HG03565 (cell line): Measurements from ENCODE around the gene IBA57.

ENCODE experiments used
- ATAC-seq: cut with Tn5 transposase; IDR thresholded peaks from one replicate; pipeline ENCODE4 v1.9.1; 2021; ENCODE audit warnings: mild to moderate bottlenecking, moderate library complexity; ENCODE audit not compliant: unreplicated experiment

Gene IBA57

DNA sequence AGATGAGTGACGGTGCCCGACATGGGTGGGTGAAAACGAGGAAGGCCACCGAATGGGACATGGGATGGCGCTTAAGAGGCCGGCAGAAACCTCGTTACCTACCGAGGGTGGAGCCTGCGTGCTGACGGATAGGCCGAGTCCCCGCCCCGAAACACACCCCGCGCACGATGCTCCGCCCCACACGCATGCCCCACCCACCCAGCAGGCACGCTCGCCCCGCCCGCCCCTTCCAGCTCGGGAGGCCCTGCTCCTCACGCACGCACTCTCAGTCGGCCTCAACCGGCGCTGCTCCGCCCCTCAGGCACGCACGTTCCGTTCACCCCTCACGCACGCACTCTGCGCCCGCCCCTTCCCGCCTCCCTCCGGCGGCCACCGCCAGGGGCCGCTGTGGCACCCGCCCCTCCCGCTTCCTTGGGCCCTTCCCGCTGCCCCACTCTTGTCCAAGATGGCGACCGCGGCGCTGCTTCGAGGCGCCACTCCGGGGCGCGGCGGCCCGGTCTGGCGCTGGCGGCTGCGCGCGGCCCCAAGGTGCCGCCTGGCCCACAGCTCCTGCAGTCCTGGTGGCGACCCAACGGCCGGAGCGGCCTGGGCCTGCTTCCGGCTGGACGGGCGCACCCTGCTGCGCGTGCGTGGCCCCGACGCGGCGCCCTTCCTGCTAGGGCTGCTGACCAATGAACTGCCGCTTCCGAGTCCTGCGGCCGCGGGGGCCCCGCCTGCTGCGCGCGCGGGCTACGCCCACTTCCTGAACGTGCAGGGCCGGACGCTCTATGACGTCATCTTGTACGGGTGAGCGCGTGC, at the start of gene IBA57:
TSS of gene IBA57 (plus strand) at position 433 of the 798 bp plus-strand sequence. CDS start at position 446, 13 bp downstream.
- ATAC-seq: peak; percentile 75

DNA sequence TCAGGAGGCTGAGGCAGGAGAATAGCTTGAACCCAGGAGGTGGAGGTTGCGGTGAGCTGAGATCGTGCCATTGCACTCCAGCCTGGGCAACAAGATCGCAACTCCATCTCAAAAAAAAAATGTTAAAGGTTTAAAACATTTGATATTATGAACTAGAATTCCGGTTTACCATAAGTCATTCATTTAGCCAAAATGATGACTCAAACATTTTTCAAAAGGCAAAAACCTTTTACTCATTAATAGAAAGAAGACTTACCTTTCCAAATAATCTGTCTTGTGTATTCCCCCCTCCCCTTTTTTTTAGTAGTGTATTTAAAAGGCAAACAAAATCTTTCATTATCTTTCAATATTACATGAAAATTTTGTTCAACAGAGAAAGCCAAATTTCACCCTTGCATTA, 48.3 kb upstream of the IBA57 start:
- no peak for ATAC-seq

DNA sequence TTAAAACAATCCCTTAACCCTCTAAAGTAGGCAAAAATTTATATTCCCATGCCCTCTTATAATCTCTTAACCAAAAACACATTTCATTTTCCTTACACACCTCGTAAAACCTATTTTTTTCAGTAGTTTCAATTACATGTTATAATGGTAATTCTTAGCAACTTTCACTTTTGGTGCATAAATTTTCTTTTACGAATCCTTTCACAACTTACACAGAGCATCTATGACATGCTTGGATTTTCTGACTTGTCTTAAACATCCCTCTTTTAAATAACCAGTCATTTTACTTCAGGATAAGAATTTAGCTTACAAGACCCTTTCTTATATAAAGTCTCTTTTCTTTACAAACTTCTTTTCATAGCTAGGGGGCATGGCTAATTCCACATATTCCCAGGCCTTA, 47.6 kb upstream of the IBA57 start:
- ATAC-seq: no peak

DNA sequence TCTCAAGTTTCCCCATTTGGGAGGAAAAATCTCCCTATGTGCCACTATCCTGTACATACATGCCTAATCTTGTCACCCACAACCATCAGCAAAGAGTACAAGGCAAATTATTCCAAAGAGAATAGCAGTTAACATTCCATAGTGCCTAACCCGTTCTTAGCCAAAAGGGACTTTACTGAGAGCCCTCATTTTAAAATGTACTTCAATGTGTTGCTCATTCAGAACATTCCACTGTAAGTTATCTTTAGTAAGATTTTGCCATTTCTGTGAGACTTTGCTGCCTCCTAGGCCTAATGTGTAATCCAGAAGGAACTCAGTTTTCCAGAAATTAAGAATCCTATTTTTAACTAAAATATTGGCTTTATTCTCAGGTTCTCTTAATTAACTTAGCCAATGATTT, 45.3 kb upstream of the IBA57 start:
- ATAC-seq: no peak

DNA sequence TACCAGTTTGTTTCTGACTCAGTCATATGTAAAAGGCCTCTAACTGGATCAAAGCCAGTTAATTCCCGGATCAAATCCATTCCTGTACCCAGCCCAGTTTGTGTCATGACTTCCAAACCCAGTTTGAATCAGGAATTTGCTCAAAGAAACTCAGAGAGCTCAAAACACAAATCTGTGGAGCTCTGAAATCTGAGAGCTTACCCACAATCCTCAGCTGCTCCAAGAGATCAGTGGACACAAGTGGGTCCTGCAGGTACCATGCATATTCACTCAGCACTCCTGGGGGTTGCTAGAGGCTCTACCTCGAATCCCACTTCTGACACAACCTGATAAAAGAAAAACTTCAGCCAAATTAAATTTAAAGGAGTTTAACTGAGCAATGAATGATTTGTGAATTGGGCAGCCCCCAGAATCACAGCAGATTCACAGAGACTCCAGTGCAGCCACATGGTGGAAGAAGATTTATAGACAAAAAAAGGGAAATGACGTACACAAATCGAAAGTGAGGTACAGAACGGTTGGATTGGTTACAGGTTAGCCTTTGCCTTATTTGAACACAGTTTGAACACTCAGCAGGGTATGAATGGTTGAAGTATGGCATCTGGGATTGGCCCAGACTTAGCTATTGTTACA, 44.6 kb upstream of the IBA57 start:
- ATAC-seq: no peak

DNA sequence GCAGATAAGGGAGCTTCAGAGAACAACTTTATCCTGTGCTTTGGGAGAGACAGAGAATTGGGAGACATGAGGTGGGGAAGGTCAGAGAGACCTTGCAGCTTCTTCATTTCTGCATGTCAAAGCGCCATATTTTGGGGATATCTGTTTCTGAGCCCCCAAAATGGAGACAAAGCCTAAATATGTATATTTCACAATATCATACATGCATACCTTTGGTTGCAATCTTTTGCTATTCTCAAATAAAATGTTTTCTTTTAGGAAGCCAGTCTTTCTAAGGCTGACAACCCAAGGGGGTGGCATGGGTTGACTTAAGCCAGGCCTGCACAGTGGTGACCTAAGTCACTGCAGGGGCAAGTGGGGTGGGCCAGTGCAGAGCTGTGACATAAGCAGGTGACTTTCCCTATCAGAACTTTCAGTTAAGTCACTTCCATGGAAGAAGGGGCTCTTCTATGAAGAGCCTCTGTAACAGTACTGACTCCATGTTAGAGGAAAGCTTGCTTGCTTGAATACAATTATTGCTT, 42.6 kb upstream of the IBA57 start:
- no peak for ATAC-seq

DNA sequence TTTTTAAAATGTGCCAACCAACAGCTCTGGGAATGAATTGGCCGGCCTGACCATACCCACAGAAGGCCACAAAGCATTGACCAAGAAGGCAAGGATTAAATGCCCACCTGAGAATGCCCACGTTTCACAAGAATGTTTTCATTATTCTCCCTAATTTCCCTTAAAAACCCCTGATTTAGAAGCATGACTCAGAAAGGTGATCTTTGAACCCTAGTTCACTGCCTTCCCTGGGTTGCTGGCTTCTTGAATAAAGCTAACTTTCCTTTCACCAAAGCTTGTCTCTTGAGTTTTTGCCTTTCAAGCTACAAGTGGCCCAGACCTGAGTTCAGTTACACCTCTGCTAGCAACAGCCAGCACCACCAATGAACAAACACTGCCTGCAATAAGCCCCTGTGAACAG, 42.1 kb upstream of the IBA57 start:
- no peak for ATAC-seq

DNA sequence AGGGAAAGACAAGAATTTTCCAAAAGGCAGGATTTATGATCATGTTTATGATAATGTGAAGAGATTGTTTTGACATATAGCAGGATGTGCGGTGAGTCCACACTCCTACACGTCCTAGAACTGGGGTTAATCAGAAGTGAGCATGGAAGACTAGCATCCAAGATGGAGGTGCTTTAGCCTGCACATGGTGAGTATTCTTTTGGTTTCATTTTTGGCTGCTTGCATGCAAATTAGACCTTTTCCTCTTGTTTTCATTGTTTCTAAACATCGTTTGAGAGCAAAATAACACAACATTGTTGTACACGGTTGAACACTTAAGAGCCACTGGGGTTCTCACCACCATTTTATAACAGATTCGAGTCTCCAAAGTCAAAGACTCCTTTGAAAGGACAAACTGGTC, 40.4 kb upstream of the IBA57 start:
- no peak for ATAC-seq

DNA sequence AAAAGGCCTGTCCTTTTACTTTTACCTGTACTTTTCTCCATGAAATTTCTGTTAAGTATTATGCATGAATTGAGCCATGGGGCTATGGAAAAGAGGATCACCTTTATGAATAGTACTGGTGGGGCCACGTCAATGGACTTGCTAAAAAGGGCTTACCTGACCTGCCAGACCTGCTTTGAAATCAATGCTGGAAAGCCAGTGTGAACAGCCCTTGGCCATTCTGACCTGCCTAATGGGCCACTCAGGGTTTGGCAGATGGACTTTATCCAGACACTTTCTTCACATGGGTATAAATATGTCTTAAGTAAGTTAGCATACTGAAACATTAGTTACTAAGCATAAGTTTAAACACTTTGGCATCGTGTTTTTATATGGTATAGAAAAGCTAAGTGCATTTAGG, 33.8 kb upstream of the IBA57 start:
- ATAC-seq: no peak

DNA sequence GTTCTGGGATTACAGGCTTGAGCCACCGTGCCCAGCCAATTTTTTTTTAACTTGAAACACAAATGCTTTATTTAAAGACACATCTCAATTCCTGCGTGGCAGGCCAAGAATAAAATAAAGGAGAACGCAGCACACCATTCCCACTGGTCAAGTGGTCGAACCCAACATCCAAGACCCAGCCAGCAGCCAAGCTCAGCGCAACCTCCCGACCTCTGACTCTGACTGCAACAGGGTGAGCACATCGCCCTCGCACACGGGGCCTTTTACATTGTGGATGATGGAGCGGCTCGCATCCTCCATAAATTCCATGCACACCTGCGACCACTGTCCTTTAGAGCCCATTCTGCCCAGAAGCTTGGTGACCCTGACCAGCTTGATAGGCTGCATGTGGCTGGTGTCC, 31.0 kb upstream of the IBA57 start:
- ATAC-seq: no peak

DNA sequence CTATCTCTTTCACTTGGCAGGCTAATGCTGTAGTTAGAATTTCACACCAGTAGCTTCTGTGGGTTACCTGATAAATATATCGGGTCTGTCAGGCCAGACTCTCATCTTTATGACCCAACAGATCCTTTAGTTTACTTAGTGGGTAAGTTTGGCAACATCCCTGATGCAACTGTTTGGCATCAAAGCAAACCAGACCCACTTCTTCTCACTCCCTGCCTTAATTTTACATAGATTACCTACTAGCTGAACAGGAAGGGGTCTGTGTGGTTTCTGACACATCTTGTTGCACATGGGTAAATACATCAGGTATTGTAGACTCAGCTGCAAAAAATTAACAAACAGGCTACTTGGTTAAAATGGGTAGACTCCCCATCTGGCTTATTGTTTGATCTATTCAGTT, 28.7 kb upstream of the IBA57 start:
- ATAC-seq: no peak

DNA sequence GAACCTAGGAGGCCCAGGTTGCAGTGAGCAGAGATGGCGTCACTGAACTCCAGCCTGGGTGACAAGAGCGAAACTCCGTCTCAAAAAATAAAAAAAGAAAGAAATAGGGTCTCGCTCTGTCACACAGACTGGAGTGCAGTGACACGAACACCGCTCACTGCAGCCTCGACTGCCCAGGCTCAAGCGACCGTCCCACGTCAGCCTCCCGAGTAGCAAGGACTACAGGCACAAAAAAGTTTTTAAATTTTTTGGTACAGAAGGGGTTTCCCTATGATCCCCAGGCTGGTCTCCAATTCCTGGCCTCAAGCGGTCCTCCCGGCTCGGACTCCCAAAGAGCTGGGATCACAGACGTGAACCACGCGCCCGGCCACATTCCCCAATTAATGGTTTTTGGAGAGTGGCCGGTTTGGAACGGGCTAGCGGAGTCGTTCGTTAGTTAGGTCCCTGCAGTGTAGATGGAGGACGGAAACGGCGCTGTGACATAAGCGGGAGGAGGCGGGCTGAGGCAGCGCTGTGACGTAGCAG, 26.1 kb upstream of the IBA57 start:
- ATAC-seq: no peak

DNA sequence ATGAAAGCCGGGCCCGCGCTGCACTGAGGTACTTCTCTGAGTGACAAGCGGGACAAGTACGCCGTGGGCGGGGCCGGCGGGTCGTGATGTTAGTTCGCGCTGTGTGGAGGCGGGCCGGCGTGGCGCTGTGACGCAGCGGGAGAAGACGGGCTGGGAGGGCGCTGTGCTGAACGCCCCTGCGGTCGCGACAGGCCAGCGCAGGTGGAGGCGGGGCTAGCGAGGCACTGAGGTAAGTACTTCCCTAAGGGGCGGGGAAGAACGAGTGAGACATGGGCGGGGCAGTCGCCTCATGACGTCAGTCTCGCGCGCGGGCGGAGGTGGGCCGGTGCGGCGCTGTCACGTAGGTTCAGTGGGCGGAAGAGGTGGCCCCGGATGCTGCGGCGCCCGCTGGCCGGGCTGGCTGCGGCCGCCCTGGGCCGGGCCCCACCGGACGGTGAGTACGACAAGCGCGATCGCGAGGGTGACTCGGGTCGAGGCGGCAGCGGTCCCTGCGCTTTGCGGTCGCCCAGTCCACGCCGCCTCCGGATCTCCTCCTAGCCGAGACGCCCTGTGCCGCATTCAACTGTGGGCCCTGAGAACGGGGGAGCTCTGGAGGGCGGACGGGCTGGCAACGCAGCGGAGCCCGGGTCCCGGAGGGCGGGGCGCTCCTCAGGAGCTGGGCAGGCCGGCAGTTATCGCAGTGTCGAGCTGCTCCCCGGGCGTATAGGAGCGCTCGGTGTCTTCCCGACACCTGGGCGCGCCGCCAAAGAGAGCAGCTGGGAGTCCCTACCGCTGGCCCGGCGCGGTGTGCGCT, 25.5 kb upstream of the IBA57 start, which contains the start of gene GUK1:
TSS of gene GUK1 (plus strand) at position 349 of the 793 bp plus-strand sequence. CDS start at position 373, 24 bp downstream.
- peak; percentile 87 for ATAC-seq

DNA sequence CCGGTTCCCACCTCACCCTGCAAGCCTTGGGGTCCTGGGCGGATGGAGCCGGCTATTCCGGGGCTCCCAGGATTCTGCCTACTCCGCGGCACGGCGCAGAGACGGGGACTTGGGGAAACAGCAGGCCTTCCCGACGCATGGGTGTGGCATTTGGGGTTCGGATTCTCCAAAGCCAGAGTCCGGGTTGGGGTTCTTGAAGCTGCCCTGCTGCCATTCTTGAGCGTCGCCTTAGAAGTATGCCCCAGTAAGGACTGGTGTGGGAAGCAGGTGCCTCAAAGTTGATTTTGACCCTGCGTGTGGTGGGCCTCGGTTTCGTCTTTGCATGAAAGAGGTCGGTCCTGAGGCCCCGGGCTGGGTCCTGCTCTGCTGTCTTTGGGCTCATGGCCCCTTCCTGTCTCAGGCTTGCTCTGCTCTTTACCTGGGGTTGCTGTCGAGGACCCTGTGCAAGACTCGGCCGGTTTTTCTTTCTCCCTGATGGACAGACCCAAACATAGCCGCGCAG, 24.8 kb upstream of the IBA57 start:
- no peak for ATAC-seq

DNA sequence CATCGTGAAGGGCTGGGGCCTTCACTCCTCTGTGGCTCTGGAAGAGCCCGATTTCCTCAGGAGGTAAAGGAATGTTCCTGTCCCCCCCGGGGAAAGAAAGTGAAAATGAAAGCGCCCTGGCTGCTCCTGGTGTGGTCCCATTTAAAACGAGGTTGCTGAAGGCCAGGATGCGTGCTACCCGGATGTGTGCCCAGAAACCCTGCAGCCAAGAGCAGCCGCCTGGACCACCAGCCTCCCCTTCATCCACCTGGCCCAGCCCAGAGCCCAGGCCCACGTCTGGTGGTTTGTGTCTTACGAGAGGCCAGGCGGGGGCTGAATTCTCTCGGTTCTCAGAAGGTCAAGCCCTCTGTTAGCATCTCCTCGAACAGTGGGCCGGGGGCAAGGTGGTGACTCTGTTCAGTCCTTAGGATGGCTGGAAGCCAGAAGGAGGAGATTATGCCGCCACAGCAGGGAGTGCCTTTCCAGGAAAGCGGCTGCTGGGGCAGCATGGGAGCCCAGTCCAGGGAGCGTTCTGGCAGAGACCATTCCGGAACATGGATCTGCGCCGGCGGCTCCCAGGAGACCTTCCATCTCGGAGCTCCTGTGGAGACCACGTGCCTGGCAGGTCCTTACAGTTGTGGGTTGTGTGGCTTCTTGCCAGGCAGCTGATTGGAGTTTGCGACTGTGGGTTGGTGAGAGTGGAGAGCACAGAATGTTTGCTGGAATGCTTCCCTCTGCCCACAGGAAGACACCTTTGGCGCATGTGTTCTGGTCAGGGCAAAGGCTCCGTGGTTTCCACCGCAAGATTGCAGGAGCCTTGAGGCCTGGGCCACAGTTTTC, 24.2 kb upstream of the IBA57 start:
- no peak for ATAC-seq

DNA sequence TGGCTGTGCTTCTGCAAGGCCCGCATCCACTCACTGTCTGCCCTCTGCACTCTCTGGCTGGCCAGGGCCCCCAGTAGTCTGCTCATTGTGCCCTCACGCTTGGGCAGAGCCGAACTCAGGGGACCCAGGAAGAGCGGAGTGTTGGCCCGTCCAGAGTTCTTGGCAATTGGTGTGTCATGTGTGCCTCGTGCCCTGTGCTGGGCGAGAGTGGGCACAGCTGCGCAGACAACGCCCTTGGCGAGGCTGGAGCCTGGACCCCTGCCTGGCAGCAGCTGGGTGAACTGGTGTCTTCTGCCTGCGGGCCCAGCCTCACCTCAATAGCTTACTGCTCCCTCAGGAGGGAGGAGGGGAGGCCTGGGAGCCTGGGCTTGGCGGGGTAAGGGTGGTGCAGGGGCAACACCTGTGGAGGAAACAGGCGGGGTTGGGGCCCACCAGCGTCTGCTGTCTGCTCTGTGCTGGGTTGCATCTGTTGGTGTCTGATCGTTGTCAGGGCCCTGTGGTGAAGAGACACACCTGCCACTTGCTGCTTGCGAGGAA, 23.4 kb upstream of the IBA57 start:
- ATAC-seq: no peak

DNA sequence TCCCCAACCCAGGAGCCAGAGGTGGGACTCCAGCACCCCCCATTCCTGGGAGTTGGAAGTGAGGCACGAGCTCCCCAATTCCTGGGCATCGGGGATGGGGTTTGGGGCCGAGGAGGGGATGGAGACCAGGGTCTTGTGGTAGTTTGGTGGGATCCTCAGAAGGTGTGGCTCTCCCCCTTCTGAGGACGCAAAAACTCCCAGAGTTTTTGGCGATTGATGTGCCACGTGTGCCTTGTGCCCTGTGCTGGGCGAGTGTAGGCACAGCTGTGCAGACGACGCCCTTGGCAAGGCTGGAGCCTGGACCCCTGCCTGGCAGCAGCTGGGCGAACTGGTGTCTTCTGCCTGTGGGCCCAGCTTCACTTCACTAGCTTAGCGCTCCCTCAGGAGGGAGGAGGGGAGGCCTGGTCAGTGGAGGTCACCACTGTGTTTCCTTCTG, 22.9 kb upstream of the IBA57 start:
- no peak for ATAC-seq

DNA sequence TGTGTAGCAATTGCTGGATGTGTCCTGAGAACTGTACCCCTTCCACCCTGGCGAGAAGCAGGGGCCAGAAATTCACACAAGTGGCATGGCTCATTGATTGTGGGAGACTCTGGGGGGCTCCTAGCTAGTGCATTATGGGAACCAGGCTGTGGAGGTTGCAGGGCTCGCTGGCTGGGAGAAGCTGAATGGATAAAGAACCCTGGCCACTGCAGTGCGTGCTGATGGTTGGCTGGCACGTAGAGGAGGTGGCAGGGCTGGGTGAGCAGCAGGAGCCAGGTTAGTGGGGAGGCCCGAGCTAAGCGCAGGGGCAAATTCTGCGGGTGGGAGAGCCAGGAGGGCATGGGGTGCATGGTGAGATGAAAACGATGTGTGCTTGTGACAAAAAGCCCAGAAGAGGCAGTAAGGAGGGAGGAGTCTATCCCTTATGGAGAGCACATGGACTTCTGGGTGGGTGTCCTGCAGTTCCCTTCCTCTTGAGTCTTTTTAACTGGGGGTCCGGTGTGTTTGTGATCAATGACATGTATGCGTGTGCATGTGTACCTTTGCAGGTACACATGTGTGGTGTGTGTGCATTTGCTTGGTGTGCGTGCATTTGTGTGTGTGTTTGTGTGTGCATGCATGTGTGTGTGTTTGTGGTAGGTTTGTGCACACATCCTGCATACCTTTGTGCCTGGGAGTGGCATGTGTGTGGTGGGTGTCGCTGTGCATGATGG, 22.0 kb upstream of the IBA57 start:
- no peak for ATAC-seq
